GM18498 (cell line): ENCODE measurements around the gene SMIM41.
A peak's percentile ranks its signal among the peaks of the same experiment; 100 is the strongest.

Source experiments
- ATAC-seq: cut with Tn5 transposase; IDR thresholded peaks from one replicate; pipeline ENCODE4 v1.9.1; 2021; ENCODE audit warnings: mild to moderate bottlenecking, moderate library complexity; ENCODE audit not compliant: unreplicated experiment

The SMIM41 gene

GRCh38 chr12:52079576-52080402 is at the start of gene SMIM41:
Gene SMIM41, plus strand, starts transcription at chr12:52079704. Its CDS starts 76 bp downstream, at chr12:52079780.
- no peak for ATAC-seq

GRCh38 chr12:52032446-52032803 is 47.1 kb upstream of the SMIM41 start:
- no peak for ATAC-seq

DNA sequence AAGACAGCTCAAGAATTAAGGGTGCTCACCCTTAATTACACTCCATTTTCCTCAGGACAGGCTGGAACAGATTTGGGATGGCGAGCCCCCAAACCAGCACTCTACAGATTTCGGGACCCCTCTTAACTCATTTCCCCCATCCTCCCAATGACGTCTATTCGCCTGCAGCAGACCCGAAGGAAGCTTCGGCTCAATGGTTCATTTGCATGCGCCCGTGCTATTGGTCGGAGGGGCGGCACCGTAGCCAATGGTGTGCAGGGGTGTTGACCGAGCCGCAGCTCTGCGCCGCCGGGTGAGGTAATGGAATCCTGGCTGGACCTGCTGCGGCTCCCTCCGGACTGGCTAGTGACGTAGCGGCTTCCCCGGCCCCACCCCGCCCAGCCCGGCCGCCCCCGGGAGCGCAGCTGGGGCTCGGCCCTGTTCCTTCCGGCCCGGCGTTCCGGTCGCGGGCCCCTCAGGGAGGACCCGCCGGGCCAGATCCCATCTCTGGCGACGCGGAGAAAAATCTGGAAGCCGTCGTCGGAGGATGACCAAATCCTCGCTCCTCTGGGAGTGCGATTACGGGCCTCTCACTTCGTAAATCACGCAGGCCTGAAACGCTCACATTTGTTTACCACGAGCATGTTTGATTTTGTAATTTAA is 46.6 kb upstream of the SMIM41 start:
- peak; percentile 97 for ATAC-seq

GRCh38 chr12:52033446-52034140 is 45.9 kb upstream of the SMIM41 start:
- ATAC-seq: no peak

GRCh38 chr12:52035190-52035589 is 44.3 kb upstream of the SMIM41 start:
- ATAC-seq: no peak

- no peak for ATAC-seq
Measured at GRCh38 chr12:52035926-52036325, 43.6 kb upstream of the SMIM41 start.

GRCh38 chr12:52036587-52037171 is 42.8 kb upstream of the SMIM41 start:
- ATAC-seq: peak; percentile 42

DNA sequence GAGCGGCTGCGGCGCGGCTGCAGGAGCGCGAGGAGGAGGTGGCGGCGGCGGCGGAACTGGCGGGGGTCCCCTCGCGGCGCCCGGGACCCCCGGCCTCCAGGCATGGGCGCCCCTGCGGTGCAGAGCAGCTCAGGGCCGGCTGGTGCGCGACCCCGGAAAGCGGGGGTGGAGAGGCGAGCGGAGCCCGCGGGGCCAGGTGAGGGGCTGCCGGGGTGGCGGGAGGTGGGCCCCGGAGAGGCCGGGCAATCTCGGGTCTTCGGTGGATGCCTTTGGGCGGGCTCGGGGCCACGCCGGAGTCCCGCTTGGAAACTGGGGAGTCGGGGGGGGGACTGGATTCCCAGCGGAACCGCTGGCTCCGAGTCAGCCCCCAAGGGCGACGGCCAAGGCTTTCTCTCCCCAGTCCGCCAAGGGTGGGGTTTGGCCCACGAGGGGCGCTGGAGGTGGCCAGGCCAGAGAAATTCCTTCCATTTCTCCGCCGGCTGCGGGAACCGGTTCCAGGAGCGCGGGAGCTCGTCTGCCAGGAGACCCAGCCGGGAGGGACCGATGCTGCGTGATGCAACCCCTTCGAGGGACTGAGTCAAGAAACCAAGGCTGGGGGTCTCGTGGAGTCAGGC is 42.1 kb upstream of the SMIM41 start:
- ATAC-seq: no peak

DNA sequence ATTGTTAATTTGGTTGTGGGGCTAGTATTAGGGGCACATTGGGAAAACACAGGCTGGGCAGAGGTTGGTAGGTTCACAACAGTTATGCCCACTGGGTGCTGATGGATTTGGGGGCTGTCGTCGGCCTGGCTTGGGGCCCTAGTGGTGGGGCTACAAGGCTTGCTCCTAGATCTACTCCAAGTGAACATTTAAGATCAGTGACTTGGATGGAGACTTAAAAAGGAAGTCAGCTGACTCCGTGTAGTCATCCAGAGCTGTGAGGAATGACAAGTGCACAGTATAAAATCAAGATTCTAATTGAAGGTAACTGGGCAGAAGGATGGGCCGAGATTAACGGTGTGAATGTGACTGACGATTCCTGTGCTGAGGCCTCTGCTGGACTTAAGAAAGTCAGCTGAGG is 41.1 kb upstream of the SMIM41 start:
- no peak for ATAC-seq

DNA sequence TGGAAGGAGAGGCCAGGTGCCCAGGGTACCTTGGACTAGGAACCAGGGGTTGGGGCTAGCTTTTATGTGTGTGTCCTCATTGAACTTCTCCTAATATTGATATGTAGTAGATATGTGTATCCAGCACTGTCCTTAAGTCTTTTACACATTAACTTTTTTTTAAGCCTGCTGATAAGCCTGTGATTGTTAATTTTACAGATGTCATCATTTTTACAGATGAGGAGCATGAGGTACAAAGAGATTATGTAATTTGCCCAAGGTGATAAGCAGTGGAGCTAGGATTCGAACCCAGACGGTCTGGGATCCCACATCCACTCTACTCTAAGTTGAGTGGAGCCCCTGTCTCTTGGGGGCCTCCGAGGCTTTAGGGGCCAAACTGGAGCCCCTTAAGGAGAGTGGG is 38.5 kb upstream of the SMIM41 start:
- no peak for ATAC-seq

- no peak for ATAC-seq
Measured at GRCh38 chr12:52041695-52042123, 37.8 kb upstream of the SMIM41 start.

- ATAC-seq: no peak
Measured at GRCh38 chr12:52042706-52043385, 36.7 kb upstream of the SMIM41 start.

DNA sequence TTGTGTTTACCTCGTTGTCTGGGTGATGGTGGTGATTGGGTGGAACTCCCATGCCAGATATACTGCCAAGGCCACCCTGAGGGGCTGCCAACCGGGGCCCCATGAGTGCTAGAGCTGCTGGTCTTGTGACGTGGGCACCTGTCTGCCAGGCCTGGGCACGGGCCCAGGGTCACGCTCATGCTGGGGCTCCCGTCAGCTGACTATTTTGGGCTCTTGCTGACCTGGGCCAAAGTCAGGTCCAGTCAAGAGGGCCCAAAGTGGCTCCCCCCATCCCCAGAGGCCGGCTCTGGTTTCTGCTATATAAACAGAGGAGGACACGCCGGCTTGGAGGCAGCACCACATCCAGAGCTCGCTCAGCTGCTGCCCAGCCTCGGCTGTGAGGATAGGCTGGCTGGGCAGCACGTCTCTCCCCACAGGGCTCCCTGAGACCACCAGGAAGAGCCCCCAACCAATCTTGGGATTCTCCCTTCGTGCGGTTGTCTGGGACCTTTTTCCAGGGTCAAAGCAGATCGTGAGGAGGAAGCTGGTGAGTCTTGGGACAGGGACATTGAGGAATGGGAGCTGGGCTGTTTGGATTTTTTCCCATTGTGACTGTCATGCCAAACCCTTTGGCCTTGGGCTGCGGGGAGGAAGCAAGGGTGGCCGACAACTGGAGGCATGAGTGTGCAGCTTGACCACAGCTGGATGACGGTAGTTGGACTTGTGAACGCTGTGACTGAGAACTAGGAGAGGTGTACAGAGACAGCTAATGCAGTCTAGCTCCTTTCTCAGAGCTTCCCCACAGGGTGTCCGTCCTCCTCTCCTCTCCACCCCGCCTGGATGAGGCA is 35.9 kb upstream of the SMIM41 start:
- no peak for ATAC-seq

DNA sequence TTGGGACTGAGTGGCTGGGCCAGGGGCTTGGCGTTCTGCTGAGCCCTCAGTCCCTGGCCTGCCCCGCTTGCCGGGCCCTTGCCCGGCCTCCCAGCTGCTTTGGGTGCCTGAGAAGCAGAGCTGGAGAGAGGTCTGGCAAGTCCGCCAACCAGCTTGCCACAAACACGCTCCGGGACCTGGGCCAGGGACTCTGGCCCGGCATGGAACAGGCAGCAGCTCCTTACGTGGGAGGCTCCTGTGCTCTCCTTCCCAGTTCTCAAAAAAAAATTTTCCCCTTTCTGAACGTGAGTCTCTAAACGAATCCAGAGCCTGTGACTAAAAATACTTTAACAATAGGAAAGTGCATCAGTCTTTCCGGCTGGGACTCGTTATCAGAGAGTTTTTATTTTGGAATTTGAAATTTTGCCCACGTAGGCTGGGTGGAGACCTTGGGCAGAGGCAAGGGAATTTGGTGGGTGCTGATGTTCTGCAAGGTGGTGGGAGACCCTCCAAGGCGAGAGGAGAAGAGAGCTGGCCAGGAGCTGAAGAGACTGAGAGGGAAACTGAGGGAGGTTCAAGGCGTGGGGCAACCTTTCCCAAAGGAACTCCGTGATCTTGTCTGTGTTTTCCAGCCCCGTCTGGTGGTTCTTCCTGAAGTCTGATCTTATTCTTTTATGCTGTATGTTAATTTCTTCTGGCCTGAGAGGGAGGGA is 35.1 kb upstream of the SMIM41 start:
- ATAC-seq: no peak

DNA sequence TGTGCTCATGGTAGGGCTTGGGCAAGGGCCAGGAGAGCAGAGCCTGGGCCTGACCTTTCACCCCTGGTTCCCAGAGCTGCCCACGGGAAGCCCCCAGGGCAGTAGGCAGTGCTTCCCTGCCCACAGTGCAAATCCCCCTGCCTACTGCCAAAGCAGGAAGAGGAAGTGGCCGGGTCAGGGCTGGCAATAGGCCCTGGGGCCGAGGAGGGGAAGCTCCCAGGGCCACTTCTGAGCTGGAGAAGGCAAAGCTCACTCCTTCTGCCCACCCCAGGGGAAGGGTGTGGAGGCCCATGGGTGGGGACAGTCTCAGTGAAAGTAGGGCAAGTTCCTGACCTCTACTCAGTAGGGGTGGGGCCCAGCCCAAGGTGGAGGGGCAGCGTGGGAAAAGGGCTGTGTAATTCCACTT is 33.7 kb upstream of the SMIM41 start:
- no peak for ATAC-seq

DNA sequence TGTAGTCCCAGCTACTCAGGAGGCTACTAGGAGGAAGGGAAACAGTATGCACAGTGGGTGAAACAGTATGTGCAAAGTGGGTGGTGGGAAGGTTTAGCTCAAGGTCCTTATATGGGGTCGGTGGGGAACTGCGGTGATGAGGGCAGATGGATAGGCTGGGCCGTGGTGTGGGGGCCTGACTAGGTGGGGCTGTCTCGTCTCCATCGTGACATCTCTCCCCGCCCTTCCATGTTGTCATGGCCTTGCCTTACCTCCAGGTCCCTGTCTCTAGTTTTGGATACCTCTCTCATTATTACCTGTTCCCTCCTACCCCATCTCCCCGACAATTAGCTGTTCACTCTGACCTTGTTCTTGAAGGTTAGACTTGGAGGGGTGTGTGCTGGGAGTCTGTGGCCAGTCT is 32.6 kb upstream of the SMIM41 start:
- ATAC-seq: no peak

- ATAC-seq: no peak
Measured at GRCh38 chr12:52049286-52049685, 30.2 kb upstream of the SMIM41 start.

DNA sequence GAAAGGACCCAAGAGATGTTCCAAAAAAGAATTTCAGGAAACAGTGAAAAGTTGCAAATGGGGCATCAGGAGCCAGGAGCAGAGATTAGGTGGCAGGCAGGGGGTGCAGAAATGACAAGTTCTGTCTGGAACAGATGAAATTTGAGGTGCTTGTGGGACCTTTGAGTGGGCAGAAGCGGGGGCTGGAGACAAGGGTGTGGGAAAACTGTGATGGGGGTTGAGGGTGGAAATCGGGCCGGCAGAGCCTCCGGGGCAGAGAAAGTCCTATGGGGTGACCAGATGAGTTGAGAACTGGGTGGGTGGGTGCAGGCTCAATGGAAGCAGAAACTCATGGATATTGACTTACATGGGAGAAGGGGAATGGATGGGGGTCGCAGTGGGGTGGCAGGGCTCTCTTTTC is 29.8 kb upstream of the SMIM41 start:
- ATAC-seq: no peak

- ATAC-seq: no peak
Measured at GRCh38 chr12:52050116-52050757, 29.3 kb upstream of the SMIM41 start.
